Liver (tissue), 9 donors: ENCODE data around the gene BAHD1. TPM values are rescaled to one million over a fixed set of nuclear protein-coding genes. Genes with fewer than 3 reads are reported as not detected.

Experiments used
- DNase-seq: peaks from one replicate; pipeline ENCODE4 v3.0.0-alpha.2; 2017; ENCODE audit warnings: low spot score
- H3K27ac ChIP-seq, 2 donors: one replicate each; pipeline ENCODE4 v1.7.0; 2013; ENCODE audit warnings: inconsistent platforms in 2 of 2, low read length in 2 of 2, control low read depth in 1 of 2, low read depth in 1 of 2, mild to moderate bottlenecking in 1 of 2
- H3K27me3 ChIP-seq, 4 donors: one replicate each; pipeline versions ENCODE4 v1.6.1 to v1.7.0; 2013; ENCODE audit warnings: low read length in 3 of 4, inconsistent platforms in 1 of 4, mild to moderate bottlenecking in 1 of 4, moderate library complexity in 1 of 4; ENCODE audit not compliant: control insufficient read depth in 4 of 4, insufficient read depth in 4 of 4
- H3K36me3 ChIP-seq, 4 donors: one replicate each; pipeline versions ENCODE4 v1.6.1 to v1.7.0; 2013; ENCODE audit warnings: low read length in 3 of 4, mild to moderate bottlenecking in 3 of 4, low read depth in 1 of 4, moderate library complexity in 1 of 4; ENCODE audit not compliant: control insufficient read depth in 4 of 4, insufficient read depth in 3 of 4
- H3K4me1 ChIP-seq, 4 donors: one replicate each; pipeline versions ENCODE4 v1.6.1 to v1.7.0; 2013; ENCODE audit warnings: low read length in 3 of 4, mild to moderate bottlenecking in 3 of 4, moderate library complexity in 1 of 4; ENCODE audit not compliant: control insufficient read depth in 4 of 4, insufficient read depth in 4 of 4
- H3K4me3 ChIP-seq, 3 donors: one replicate each; pipeline versions ENCODE4 v1.6.1 to v1.7.0; 2013; ENCODE audit warnings: low read length in 3 of 3, control low read depth in 1 of 3, low read depth in 1 of 3, mild to moderate bottlenecking in 1 of 3
- H3K9ac ChIP-seq, 2 donors: one replicate each; pipeline ENCODE4 v1.7.0; 2013; ENCODE audit warnings: low read length in 2 of 2, mild to moderate bottlenecking in 2 of 2, moderate library complexity in 2 of 2, control low read depth in 1 of 2, low read depth in 1 of 2
- H3K9me3 ChIP-seq, 4 donors: one replicate each; pipeline versions ENCODE4 v1.6.1 to v1.7.0; 2013; ENCODE audit warnings: low read length in 3 of 4; ENCODE audit not compliant: control insufficient read depth in 4 of 4
- ATF3 ChIP-seq: IDR thresholded peaks from 2 replicates; pipeline ENCODE4 v1.6.1; 2016; ENCODE audit warnings: antibody characterized with exemption
- CTCF ChIP-seq: fragments of 150-350 bp; IDR thresholded peaks from 2 replicates; pipeline ENCODE4 v1.5.1; 2017; ENCODE audit warnings: improper control_type of control experiment, low read depth, low read length; ENCODE audit not compliant: missing input control
- EGR1 ChIP-seq, 2 donors: IDR thresholded peaks; 2 replicates each; pipeline ENCODE4 v1.6.1; 2016 to 2018; ENCODE audit warnings: antibody characterized with exemption in 2 of 2, low read depth in 2 of 2
- FOXA1 ChIP-seq: IDR thresholded peaks from 2 replicates; pipeline ENCODE4 v1.6.1; 2016; ENCODE audit warnings: antibody characterized with exemption
- GABPA ChIP-seq, 2 donors: IDR thresholded peaks in 1 of 2; conservative IDR thresholded peaks in 1 of 2; 2 replicates each; pipeline ENCODE4 v1.6.1; 2016; ENCODE audit warnings: antibody characterized with exemption in 2 of 2, mild to moderate bottlenecking in 1 of 2, moderate library complexity in 1 of 2
- HNF4A ChIP-seq, 2 donors: conservative IDR thresholded peaks; 2 replicates each; pipeline ENCODE4 v1.6.1; 2016; ENCODE audit warnings: antibody characterized with exemption in 2 of 2, mild to moderate bottlenecking in 2 of 2
- HNF4G ChIP-seq: IDR thresholded peaks from 2 replicates; pipeline ENCODE4 v1.6.1; 2016; ENCODE audit warnings: antibody characterized with exemption
- JUND ChIP-seq, 2 donors: IDR thresholded peaks; 2 replicates each; pipeline ENCODE4 v1.6.1; 2016; ENCODE audit warnings: antibody characterized with exemption in 2 of 2
- MAX ChIP-seq: IDR thresholded peaks from 2 replicates; pipeline ENCODE4 v1.6.1; 2016; ENCODE audit warnings: antibody characterized with exemption
- NR2F2 ChIP-seq: IDR thresholded peaks from 2 replicates; pipeline ENCODE4 v1.6.1; 2016; ENCODE audit warnings: antibody characterized with exemption
- RAD21 ChIP-seq, 2 donors: IDR thresholded peaks; 2 replicates each; pipeline ENCODE4 v1.6.1; 2016; ENCODE audit warnings: antibody characterized with exemption in 2 of 2, mild to moderate bottlenecking in 2 of 2
- REST ChIP-seq: IDR thresholded peaks from 2 replicates; pipeline ENCODE4 v1.6.1; 2016; ENCODE audit warnings: antibody characterized with exemption, mild to moderate bottlenecking
- RXRA ChIP-seq, 2 donors: IDR thresholded peaks; 2 replicates each; pipeline ENCODE4 v1.6.1; 2017 to 2018; ENCODE audit warnings: antibody characterized with exemption in 2 of 2, mild to moderate bottlenecking in 1 of 2
- SP1 ChIP-seq: IDR thresholded peaks from 2 replicates; pipeline ENCODE4 v1.6.1; 2018; ENCODE audit warnings: antibody characterized with exemption, mild to moderate bottlenecking
- TAF1 ChIP-seq: conservative IDR thresholded peaks from 2 replicates; pipeline ENCODE4 v1.6.1; 2016; ENCODE audit warnings: antibody characterized with exemption, mild to moderate bottlenecking
- YY1 ChIP-seq: IDR thresholded peaks from 2 replicates; pipeline ENCODE4 v1.6.1; 2016; ENCODE audit warnings: antibody characterized with exemption, mild to moderate bottlenecking
- ZBTB33 ChIP-seq: IDR thresholded peaks from 2 replicates; pipeline ENCODE4 v1.6.1; 2016; ENCODE audit warnings: antibody characterized with exemption
- WGBS: extraction: QIAGEN DNeasy Blood & Tissue Kit; methylation state at CpG from one replicate; pipeline ENCODE4 v1.1.7; 2013; 5-methylcytosine and 5-hydroxymethylcytosine counted together
- polyA plus RNA-seq, 2 donors: library from polyadenylated mRNA; stranded (reverse) in 1 of 2; unstranded in 1 of 2; fragments of 200-250 nt in 1 of 2; fragments of >200 nt in 1 of 2; fragmentation: Nextera tagmentation in 1 of 2; extraction: Ambion mirVana in 1 of 2; gene quantifications; one replicate each; pipeline versions ENCODE4 v1.2.1 to v1.2.3, GENCODE V29; 2013 to 2015
- total RNA-seq, 2 donors: library from RNA; depleted of rRNA; stranded (reverse); fragments of >200 nt; gene quantifications; one replicate each; pipeline ENCODE4 v1.2.3, GENCODE V29; 2014
- donor health status: healthy.
- donor health status: healthy.
- donor health status: healthy.
- donor health status: healthy.
- donor health status: healthy.

The BAHD1 gene
- total and polyA plus RNA-seq, 4 donors, result 1.8 to 8.7 (median 6.6) TPM

GRCh38 chr15:40472171-40472727 lies 31.5 kb downstream of the BAHD1 start:
- DNase-seq, result no peak
- no peaks in the 10 kb centered on the region for H3K27me3 ChIP-seq
- no peak overlapping the region for H3K27ac ChIP-seq
- no peak overlapping the region for H3K9ac ChIP-seq
- peaks cover 3 to 18% (median 11%) of the 10 kb centered on the region in 4 donors for H3K4me1 ChIP-seq
- H3K36me3 ChIP-seq, result peaks cover 0 to under 1% (median 0%) of the 10 kb centered on the region in 4 donors
- no peaks in the 10 kb centered on the region for H3K9me3 ChIP-seq
- no peak for TF ChIP-seq HNF4A (conservative IDR thresholded peaks at IDR 0.05)
- TF ChIP-seq TAF1, result no peak
- TF ChIP-seq RAD21 (IDR thresholded peaks at IDR 0.05), result no peak
- TF ChIP-seq MAX, result no peak
- no peak for TF ChIP-seq ZBTB33
- TF ChIP-seq NR2F2, result no peak
- no peak for TF ChIP-seq SP1
- no peak for TF ChIP-seq EGR1 (IDR thresholded peaks at IDR 0.05; ENCODE audit: low read depth in 2 of 2)
- no peak for TF ChIP-seq JUND (IDR thresholded peaks at IDR 0.05)
- no peak for TF ChIP-seq REST
- TF ChIP-seq ATF3, result no peak
- 90% methylated on average over 9 of the region's 9 CpGs for WGBS
- peak overlapping the region in 1 of 3 donors; percentile 75 for H3K4me3 ChIP-seq

- DNase-seq, result no peak
- Histone ChIP-seq H3K27ac (no peak overlapping the region), H3K4me1 (peaks cover 3 to 18% (median 11%) of the 10 kb centered on the region in 4 donors), H3K36me3 (no peaks in the 10 kb centered on the region), H3K9me3 (no peaks in the 10 kb centered on the region), H3K4me3 (no peak overlapping the region), H3K27me3 (no peaks in the 10 kb centered on the region), H3K9ac (no peak overlapping the region)
- no peak for TF ChIP-seq JUND (IDR thresholded peaks at IDR 0.05)
- no peak for TF ChIP-seq HNF4G
- no peak for TF ChIP-seq REST
- TF ChIP-seq TAF1, result no peak
- TF ChIP-seq RXRA (IDR thresholded peaks at IDR 0.05), result no peak
- no peak for TF ChIP-seq SP1
- no peak for TF ChIP-seq FOXA1
- TF ChIP-seq GABPA (IDR thresholded peaks at IDR 0.05 in 1 of 2, conservative IDR thresholded peaks at IDR 0.05 in 1 of 2), result no peak
- no peak for TF ChIP-seq ATF3
- no peak for TF ChIP-seq CTCF
- TF ChIP-seq MAX, result no peak
- no peak for TF ChIP-seq YY1
- whole genome bisulfite sequencing, result 86% methylated on average over 8 of the region's 8 CpGs
Observed at GRCh38 chr15:40474581-40474980, 33.8 kb downstream of the BAHD1 start.
